GM23338 (cell line): ENCODE measurements around the gene CREB3L2. TPM values are rescaled to one million over a fixed set of nuclear protein-coding genes. Genes with fewer than 3 reads are reported as not detected.
"Not testable (repeated sequence)": the region's sequence is repeated elsewhere in the genome, so short reads cannot be mapped to it uniquely, and the experiment has no call there.

Source experiments
- ATAC-seq: fragments of 200-7000 bp; cut with Tn5 transposase; 3 replicates; pipeline ENCODE4 v1.9.1; 2020
- DNase-seq: peaks from one replicate; pipeline ENCODE4 v3.0.0-alpha.2; 2015; ENCODE audit warnings: low spot score
- H2AFZ ChIP-seq: fragments of 200-600 bp; sonication (generic); 2 replicates; pipeline ENCODE4 v1.8.0; 2016; ENCODE audit warnings: antibody characterized with exemption, mild to moderate bottlenecking, moderate library complexity
- H3F3A ChIP-seq: fragments of 200-600 bp; sonication (generic); replicated peaks from 2 replicates; pipeline ENCODE4 v1.8.0; 2017; ENCODE audit warnings: antibody characterized with exemption, mixed run types, low read depth
- H3K27ac ChIP-seq: fragments of 200-600 bp; sonication (generic); 2 replicates; pipeline ENCODE4 v1.6.1; 2016; ENCODE audit warnings: low read depth
- H3K27me3 ChIP-seq: fragments of 200-600 bp; sonication (generic); 2 replicates; pipeline ENCODE4 v1.8.0; 2016; ENCODE audit warnings: mild to moderate bottlenecking, mixed run types, moderate library complexity; ENCODE audit not compliant: insufficient read depth
- H3K36me3 ChIP-seq: fragments of 200-600 bp; sonication (generic); 2 replicates; pipeline ENCODE4 v1.8.0; 2016; ENCODE audit warnings: mild to moderate bottlenecking; ENCODE audit not compliant: insufficient read depth
- H3K4me1 ChIP-seq: fragments of 200-600 bp; sonication (generic); 2 replicates; pipeline ENCODE4 v1.8.0; 2016; ENCODE audit warnings: mild to moderate bottlenecking, moderate library complexity; ENCODE audit not compliant: insufficient read depth
- H3K4me2 ChIP-seq: fragments of 200-600 bp; sonication (generic); 2 replicates; pipeline ENCODE4 v1.7.1; 2017; ENCODE audit warnings: mixed run types
- H3K4me3 ChIP-seq: fragments of 200-600 bp; sonication (generic); 2 replicates; pipeline ENCODE4 v1.6.1; 2016; ENCODE audit warnings: mixed run types
- H3K79me2 ChIP-seq: fragments of 200-600 bp; sonication (generic); replicated peaks from 2 replicates; pipeline ENCODE4 v1.8.0; 2017; ENCODE audit warnings: mild to moderate bottlenecking; ENCODE audit not compliant: insufficient read depth
- H3K9me2 ChIP-seq: fragments of 200-600 bp; sonication (generic); 2 replicates; pipeline ENCODE4 v1.8.0; 2017; ENCODE audit not compliant: insufficient read depth
- H4K20me1 ChIP-seq: fragments of 200-600 bp; sonication (generic); replicated peaks from 2 replicates; pipeline ENCODE4 v1.8.0; 2017; ENCODE audit warnings: mild to moderate bottlenecking; ENCODE audit not compliant: insufficient read depth
- H3K27ac Mint-ChIP-seq: 2 replicates; pipeline ENCODE4 v1.8.0; 2020; ENCODE audit warnings: inconsistent platforms, mild to moderate bottlenecking, moderate library complexity, mixed read lengths
- H3K27me3 Mint-ChIP-seq: 3 replicates; pipeline ENCODE4 v1.8.0; 2022; ENCODE audit warnings: low read depth, mild to moderate bottlenecking, moderate library complexity, mixed read lengths, inconsistent platforms; ENCODE audit not compliant: insufficient read depth, poor library complexity
- H3K36me3 Mint-ChIP-seq: 3 replicates; pipeline ENCODE4 v1.8.0; 2021; ENCODE audit warnings: low read depth, mild to moderate bottlenecking, inconsistent platforms, moderate library complexity, mixed read lengths
- H3K4me1 Mint-ChIP-seq: 3 replicates; pipeline ENCODE4 v1.8.0; 2020; ENCODE audit warnings: mild to moderate bottlenecking, inconsistent platforms, mixed read lengths
- H3K4me3 Mint-ChIP-seq: 3 replicates; pipeline ENCODE4 v1.8.0; 2021; ENCODE audit warnings: moderate library complexity, mild to moderate bottlenecking, inconsistent platforms, mixed read lengths
- H3K9me3 Mint-ChIP-seq: 3 replicates; pipeline ENCODE4 v1.8.0; 2020; ENCODE audit warnings: moderate library complexity, mild to moderate bottlenecking, inconsistent platforms, mixed read lengths
- CREB1 ChIP-seq: fragments of 250-450 bp; sonication (Bioruptor Pico); IDR thresholded peaks from 2 replicates; pipeline ENCODE4 v1.5.0; 2020; ENCODE audit warnings: low read depth, mild to moderate bottlenecking, moderate library complexity
- ZNF114 ChIP-seq: fragments of 250-450 bp; sonication (Bioruptor Pico); IDR thresholded peaks from 2 replicates; pipeline ENCODE4 v1.5.0; 2020; ENCODE audit warnings: mild to moderate bottlenecking, moderate library complexity
- ZNF331 ChIP-seq: fragments of 250-450 bp; sonication (Bioruptor Pico); IDR thresholded peaks from 2 replicates; pipeline ENCODE4 v1.5.0; 2020; ENCODE audit warnings: low read depth, mild to moderate bottlenecking, moderate library complexity
- polyA plus RNA-seq: library from polyadenylated mRNA; unstranded; fragments of >200 nt; fragmentation: Nextera tagmentation; extraction: Ambion mirVana; gene quantifications from 2 replicates; pipeline ENCODE4 v1.2.1, GENCODE V29; 2016
- total RNA-seq: library from RNA; depleted of rRNA; stranded (reverse); fragments of >200 nt; shearing (Covaris generic); gene quantifications from 2 replicates; pipeline ENCODE4 v1.2.3, GENCODE V29; 2014
- TF ChIP-seq, protein P1 (sequence below): fragments of 250-450 bp; sonication (Bioruptor Pico); IDR thresholded peaks from 2 replicates; pipeline ENCODE4 v1.5.0; 2020; ENCODE audit warnings: mild to moderate bottlenecking, moderate library complexity
- TF ChIP-seq, protein P2 (sequence below): IDR thresholded peaks from one replicate; pipeline ENCODE4 v1.6.1; 2018; ENCODE audit warnings: antibody characterized with exemption; ENCODE audit not compliant: unreplicated experiment

The CREB3L2 gene
- total and polyA plus RNA-seq, 2 experiments from 2014 or later, result 14.5 to 27.1 TPM

DNA sequence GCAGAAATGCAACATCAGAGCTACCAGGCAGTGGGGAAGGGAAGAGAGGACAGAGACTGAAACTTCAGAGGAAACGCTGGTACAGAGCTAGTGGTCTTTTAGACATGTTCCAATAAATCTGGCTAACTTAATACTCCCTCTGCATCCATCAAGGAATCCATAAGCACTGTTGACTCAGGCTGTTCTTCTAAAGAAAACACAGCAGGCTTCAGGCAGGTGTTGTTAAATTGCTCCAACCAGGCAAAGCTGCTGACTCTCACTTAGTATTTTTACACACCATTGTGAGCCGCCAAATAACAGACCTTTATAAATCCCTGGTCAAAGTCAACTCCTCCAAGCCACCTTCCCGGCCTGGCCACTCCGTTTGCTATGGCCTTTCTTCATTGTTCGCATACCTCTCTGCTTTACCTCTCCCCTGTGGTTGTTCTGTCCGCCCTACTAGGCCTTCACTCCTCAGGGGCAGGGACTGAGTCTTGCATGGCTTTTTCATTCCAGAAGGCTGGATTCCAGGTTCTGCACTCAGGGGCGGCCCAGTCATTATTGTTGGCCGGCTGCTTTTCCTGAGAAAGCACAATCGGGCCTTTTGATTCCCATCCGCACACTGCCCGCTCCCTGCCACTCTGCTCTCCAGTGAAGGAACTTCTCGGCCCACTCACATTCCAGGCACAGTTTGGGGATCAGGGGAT is 18.4 kb downstream of the CREB3L2 start (continued):
- TF ChIP-seq, protein P1, sequence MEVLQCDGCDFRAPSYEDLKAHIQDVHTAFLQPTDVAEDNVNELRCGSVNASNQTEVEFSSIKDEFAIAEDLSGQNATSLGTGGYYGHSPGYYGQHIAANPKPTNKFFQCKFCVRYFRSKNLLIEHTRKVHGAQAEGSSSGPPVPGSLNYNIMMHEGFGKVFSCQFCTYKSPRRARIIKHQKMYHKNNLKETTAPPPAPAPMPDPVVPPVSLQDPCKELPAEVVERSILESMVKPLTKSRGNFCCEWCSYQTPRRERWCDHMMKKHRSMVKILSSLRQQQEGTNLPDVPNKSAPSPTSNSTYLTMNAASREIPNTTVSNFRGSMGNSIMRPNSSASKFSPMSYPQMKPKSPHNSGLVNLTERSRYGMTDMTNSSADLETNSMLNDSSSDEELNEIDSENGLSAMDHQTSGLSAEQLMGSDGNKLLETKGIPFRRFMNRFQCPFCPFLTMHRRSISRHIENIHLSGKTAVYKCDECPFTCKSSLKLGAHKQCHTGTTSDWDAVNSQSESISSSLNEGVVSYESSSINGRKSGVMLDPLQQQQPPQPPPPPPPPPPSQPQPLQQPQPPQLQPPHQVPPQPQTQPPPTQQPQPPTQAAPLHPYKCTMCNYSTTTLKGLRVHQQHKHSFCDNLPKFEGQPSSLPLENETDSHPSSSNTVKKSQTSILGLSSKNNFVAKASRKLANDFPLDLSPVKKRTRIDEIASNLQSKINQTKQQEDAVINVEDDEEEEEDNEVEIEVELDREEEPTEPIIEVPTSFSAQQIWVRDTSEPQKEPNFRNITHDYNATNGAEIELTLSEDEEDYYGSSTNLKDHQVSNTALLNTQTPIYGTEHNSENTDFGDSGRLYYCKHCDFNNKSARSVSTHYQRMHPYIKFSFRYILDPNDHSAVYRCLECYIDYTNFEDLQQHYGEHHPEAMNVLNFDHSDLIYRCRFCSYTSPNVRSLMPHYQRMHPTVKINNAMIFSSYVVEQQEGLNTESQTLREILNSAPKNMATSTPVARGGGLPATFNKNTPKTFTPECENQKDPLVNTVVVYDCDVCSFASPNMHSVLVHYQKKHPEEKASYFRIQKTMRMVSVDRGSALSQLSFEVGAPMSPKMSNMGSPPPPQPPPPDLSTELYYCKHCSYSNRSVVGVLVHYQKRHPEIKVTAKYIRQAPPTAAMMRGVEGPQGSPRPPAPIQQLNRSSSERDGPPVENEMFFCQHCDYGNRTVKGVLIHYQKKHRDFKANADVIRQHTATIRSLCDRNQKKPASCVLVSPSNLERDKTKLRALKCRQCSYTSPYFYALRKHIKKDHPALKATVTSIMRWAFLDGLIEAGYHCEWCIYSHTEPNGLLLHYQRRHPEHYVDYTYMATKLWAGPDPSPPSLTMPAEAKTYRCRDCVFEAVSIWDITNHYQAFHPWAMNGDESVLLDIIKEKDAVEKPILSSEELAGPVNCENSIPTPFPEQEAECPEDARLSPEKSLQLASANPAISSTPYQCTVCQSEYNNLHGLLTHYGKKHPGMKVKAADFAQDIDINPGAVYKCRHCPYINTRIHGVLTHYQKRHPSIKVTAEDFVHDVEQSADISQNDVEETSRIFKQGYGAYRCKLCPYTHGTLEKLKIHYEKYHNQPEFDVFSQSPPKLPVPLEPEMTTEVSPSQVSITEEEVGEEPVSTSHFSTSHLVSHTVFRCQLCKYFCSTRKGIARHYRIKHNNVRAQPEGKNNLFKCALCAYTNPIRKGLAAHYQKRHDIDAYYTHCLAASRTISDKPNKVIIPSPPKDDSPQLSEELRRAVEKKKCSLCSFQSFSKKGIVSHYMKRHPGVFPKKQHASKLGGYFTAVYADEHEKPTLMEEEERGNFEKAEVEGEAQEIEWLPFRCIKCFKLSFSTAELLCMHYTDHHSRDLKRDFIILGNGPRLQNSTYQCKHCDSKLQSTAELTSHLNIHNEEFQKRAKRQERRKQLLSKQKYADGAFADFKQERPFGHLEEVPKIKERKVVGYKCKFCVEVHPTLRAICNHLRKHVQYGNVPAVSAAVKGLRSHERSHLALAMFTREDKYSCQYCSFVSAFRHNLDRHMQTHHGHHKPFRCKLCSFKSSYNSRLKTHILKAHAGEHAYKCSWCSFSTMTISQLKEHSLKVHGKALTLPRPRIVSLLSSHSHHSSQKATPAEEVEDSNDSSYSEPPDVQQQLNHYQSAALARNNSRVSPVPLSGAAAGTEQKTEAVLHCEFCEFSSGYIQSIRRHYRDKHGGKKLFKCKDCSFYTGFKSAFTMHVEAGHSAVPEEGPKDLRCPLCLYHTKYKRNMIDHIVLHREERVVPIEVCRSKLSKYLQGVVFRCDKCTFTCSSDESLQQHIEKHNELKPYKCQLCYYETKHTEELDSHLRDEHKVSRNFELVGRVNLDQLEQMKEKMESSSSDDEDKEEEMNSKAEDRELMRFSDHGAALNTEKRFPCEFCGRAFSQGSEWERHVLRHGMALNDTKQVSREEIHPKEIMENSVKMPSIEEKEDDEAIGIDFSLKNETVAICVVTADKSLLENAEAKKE (CRISPR knock-in tag), result no peak
- no peak for TF ChIP-seq ZNF331 (CRISPR knock-in tag)

DNA sequence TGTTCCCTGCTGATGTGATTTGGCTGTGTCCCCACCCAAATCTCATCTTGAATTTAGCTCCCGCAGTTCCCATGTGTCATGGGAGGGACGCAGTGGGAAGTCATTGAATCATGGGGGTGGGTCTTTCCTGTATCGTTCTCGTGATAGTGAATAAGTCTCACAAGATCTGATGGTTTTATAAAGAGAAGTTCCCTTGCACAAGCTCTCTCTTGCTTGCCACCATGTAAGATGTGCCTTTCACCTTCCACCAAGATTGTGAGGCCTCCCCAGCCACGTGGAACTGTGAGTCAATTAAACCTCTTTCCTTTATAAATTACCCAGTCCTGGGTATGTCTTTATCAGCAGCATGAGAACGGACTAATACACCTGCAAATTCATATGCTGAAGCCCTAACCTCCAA is 19.5 kb downstream of the CREB3L2 start:
- not testable (repeated sequence) for H4K20me1 ChIP-seq, H3K4me2 ChIP-seq, H3K9me3 Mint-ChIP-seq, H3K27ac Mint-ChIP-seq, H3K4me3 ChIP-seq, H3K27me3 ChIP-seq, ATAC-seq, H3K27ac ChIP-seq, H3K9me2 ChIP-seq, H3K27me3 Mint-ChIP-seq, DNase-seq, H3K36me3 ChIP-seq, H2AFZ ChIP-seq, H3K4me3 Mint-ChIP-seq, H3F3A ChIP-seq
- Histone ChIP-seq H3K4me1 (peaks cover 14% of the 10 kb centered on the region), H3K79me2 (peaks cover 99% of the 10 kb centered on the region)
- Mint-ChIP-seq H3K4me1 (peaks cover 26% of the 10 kb centered on the region), H3K36me3 (peaks cover 28% of the 10 kb centered on the region)

DNA sequence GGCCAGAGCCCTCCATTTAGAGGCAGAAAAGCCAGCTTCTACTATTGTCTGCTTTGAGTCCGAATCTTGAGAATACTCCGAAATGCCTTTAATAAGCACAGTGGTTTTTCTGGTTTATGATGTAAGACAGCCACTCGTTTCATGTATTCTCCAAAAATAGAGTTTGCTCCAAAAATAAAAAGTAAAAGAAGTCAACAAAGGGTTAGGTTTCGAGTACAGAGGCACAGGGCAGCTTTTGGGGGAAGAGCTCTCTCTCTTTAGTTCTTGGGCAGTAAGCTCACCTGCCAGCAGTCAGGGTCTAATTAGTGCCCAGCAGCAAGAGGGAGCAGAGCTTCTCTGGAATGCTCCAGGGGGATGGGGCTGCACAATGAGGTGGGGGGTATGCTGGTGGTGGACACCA is 20.2 kb downstream of the CREB3L2 start:
- peaks cover 28% of the 10 kb centered on the region for H3K36me3 Mint-ChIP-seq
- Histone ChIP-seq H3K4me3 (no peak overlapping the region), H3K27ac (no peak overlapping the region), H3K4me1 (peaks cover 14% of the 10 kb centered on the region), H3K9me2 (no peaks in the 10 kb centered on the region), H3K79me2 (peaks cover 99% of the 10 kb centered on the region), H3K4me2 (no peak overlapping the region), H3K36me3 (no peaks in the 10 kb centered on the region; the same call in 1 of the 2 replicates), H3F3A (no peaks in the 10 kb centered on the region), H3K27me3 (no peaks in the 10 kb centered on the region), H2AFZ (no peak overlapping the region), H4K20me1 (peaks cover 3% of the 10 kb centered on the region)
- peaks cover 4% of the 10 kb centered on the region; the same call in 2 of the 3 replicates for H3K9me3 Mint-ChIP-seq
- no peak for TF ChIP-seq CREB1 (CRISPR knock-in tag)
- no peak for TF ChIP-seq ZNF114 (CRISPR knock-in tag)
- TF ChIP-seq, protein P2, sequence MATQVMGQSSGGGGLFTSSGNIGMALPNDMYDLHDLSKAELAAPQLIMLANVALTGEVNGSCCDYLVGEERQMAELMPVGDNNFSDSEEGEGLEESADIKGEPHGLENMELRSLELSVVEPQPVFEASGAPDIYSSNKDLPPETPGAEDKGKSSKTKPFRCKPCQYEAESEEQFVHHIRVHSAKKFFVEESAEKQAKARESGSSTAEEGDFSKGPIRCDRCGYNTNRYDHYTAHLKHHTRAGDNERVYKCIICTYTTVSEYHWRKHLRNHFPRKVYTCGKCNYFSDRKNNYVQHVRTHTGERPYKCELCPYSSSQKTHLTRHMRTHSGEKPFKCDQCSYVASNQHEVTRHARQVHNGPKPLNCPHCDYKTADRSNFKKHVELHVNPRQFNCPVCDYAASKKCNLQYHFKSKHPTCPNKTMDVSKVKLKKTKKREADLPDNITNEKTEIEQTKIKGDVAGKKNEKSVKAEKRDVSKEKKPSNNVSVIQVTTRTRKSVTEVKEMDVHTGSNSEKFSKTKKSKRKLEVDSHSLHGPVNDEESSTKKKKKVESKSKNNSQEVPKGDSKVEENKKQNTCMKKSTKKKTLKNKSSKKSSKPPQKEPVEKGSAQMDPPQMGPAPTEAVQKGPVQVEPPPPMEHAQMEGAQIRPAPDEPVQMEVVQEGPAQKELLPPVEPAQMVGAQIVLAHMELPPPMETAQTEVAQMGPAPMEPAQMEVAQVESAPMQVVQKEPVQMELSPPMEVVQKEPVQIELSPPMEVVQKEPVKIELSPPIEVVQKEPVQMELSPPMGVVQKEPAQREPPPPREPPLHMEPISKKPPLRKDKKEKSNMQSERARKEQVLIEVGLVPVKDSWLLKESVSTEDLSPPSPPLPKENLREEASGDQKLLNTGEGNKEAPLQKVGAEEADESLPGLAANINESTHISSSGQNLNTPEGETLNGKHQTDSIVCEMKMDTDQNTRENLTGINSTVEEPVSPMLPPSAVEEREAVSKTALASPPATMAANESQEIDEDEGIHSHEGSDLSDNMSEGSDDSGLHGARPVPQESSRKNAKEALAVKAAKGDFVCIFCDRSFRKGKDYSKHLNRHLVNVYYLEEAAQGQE, result no peak
- ATAC-seq (no peak), DNase-seq (no peak)
- no peak overlapping the region for H3K4me3 Mint-ChIP-seq
- peaks cover 6% of the 10 kb centered on the region for H3K27me3 Mint-ChIP-seq
- peaks cover 22% of the 10 kb centered on the region for H3K4me1 Mint-ChIP-seq
- no peak overlapping the region for H3K27ac Mint-ChIP-seq
